Activated gamma-delta T cell (primary cell): Measurements from ENCODE around the gene ARPC2.

Source experiments
- DNase-seq: peaks from one replicate; lab custom pipeline; 2025; lab: John Stamatoyannopoulos, UW

Gene ARPC2

GRCh38 chr2:218253232-218253625, 36.2 kb downstream of the ARPC2 start:
- DNase-seq: no peak

- no peak for DNase-seq
These were observed 38.5 kb downstream of the ARPC2 start for GRCh38 chr2:218255446-218255845.

- no peak for DNase-seq
These were observed 39.8 kb downstream of the ARPC2 start for GRCh38 chr2:218256612-218257350.

GRCh38 chr2:218257390-218257981, 40.5 kb downstream of the ARPC2 start:
- no peak for DNase-seq

GRCh38 chr2:218259099-218259961, 42.3 kb downstream of the ARPC2 start:
- DNase-seq: no peak

GRCh38 chr2:218260166-218260565, 43.2 kb downstream of the ARPC2 start:
- DNase-seq: no peak

GRCh38 chr2:218260742-218261422, 43.9 kb downstream of the ARPC2 start, which contains the start of gene GPBAR1:
Gene GPBAR1 (plus strand): TSS chr2:218261015. CDS start chr2:218262725, 1,710 bp downstream.
- no peak for DNase-seq

- no peak for DNase-seq
These were observed 44.6 kb downstream of the ARPC2 start for GRCh38 chr2:218261423-218262236.

- no peak for DNase-seq
These were observed 45.2 kb downstream of the ARPC2 start for GRCh38 chr2:218262237-218262600.

GRCh38 chr2:218262631-218263586, 45.9 kb downstream of the ARPC2 start:
- no peak for DNase-seq

- no peak for DNase-seq
These were observed 47.0 kb downstream of the ARPC2 start for GRCh38 chr2:218263817-218264641.

GRCh38 chr2:218264773-218265561, 48.0 kb downstream of the ARPC2 start:
- DNase-seq: no peak

GRCh38 chr2:218265626-218266025, 48.6 kb downstream of the ARPC2 start:
- no peak for DNase-seq

GRCh38 chr2:218266316-218266979, 49.5 kb downstream of the ARPC2 start:
- no peak for DNase-seq

GRCh38 chr2:218267259-218267658, 50.3 kb downstream of the ARPC2 start:
- DNase-seq: no peak

- peak; percentile 98 for DNase-seq
These were observed 53.1 kb downstream of the ARPC2 start, which contains the start of the genes AAMP and PNKD for GRCh38 chr2:218269900-218270720. Gene AAMP (minus strand): TSS chr2:218270137. CDS start chr2:218270086, 51 bp downstream. Gene PNKD (plus strand): TSS chr2:218270519. CDS start chr2:218270536, 17 bp downstream.
